Activated CD8-positive, alpha-beta memory T cell treated with anti-CD3 and anti-CD28 coated beads, Interleukin-2, amount 50 U/mL, for 1 hour (primary cell): ENCODE data around the gene ASAP2.
"Not testable (repeated sequence)": the region's sequence is repeated elsewhere in the genome, so short reads cannot be mapped to it uniquely, and the experiment has no call there.

ENCODE experiments used
- DNase-seq: peaks from one replicate; pipeline ENCODE4 v3.0.0-alpha.2; 2020; ENCODE audit errors: extremely low read depth

Gene ASAP2

DNA sequence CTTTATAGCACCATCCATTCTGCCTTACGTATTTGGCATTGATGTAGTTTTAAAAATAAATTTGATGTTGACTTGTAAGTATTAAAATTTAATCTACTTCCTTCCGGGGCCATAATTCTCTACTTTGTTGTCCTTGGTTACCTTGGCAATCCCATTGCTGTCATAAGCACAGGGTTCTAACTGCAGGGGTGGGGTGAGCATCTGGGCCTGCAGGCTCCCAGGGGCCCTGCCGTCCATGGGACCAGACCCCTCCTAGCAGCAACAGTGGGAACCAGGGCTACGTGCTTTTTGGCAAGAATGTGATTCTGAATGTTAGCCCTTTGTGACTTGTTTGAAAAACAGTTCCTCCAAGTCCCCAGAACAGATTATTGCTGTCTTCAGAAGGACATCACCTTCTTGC is 4.9 kb downstream of the ASAP2 start:
- DNase-seq, result no peak

DNA sequence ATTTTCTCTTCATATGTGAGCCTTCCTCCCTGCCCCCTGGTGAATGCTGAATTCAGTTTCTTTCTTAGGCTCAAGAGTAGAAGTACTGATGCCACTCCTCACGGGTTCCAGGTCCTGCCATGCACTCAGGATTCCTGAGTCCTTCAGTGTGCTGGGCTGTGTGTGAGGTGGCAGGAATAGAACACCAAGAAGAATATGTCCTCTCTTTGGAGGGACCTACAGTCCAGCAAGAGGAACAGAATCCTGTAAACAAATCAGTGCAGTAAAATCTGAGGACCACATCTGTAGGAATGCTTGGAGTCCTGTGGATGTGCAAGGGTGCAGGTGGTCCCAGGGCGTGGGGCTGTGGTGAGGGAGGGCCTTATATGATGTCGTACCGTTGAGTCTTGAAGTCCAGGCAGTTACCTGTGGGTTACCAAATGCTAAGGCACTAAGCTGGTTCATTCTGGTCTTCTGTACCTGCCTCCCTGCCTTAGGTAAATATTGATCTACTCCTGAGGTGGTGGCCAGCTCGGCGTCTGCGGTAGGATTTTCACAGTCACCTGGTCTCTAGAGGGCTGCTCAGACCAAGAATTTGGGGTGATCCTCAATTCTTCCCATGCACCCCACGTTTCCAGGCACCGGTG is 5.5 kb downstream of the ASAP2 start:
- no peak for DNase-seq

- DNase-seq, result no peak
Measured at GRCh38 chr2:9212661-9213411, 6.2 kb downstream of the ASAP2 start.

DNA sequence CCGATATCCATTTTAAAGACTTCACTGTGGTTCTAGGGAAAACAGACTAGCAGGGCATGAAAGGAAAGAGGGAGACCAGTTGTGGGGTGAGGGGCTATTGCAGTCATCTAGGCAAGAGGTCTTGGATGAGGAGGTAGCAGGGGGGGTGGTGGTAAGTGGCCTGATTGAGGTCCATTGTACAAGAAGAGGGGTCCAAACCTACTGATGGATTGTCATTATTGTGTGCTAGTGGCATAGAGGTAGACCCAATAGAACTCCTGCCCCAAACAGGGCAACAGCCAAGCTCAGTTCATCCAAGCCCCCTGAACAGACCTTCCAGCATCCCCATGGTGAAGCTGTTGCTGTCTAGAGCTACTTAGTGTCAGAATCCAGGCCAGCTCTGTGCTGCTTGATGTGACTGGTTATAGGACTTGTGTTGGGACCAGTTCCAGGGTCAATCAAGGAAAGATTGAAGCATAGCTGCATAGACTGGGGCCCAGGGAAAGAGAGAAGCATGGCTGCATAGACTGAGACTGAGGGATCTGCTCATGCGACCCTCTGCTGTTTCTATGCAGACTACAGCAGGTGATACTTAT is 7.0 kb downstream of the ASAP2 start:
- DNase-seq, result no peak

GRCh38 chr2:9214873-9215272 is 8.3 kb downstream of the ASAP2 start:
- no peak for DNase-seq

- DNase-seq, result no peak
Measured at GRCh38 chr2:9215680-9216079, 9.1 kb downstream of the ASAP2 start.

DNA sequence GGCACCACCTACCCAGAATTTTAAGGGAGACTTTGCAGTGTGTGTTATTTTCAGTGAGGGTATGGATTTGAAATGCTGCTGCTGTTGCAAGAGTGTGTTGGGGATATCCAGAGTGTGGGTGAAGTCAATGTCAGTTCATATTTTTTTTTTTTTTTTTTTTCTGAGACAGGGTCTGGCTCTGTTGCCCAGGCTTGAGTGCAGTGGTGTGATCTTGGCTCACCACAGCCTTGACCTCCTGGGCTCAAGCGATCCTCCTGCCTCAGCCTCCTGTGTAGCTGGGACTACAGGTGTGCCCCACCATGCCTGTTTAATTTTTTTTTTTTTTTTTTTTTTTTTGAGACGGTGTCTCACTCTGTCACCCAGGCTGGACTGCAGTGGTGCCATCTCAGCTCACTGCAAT is 9.5 kb downstream of the ASAP2 start:
- not testable (repeated sequence) for DNase-seq

DNA sequence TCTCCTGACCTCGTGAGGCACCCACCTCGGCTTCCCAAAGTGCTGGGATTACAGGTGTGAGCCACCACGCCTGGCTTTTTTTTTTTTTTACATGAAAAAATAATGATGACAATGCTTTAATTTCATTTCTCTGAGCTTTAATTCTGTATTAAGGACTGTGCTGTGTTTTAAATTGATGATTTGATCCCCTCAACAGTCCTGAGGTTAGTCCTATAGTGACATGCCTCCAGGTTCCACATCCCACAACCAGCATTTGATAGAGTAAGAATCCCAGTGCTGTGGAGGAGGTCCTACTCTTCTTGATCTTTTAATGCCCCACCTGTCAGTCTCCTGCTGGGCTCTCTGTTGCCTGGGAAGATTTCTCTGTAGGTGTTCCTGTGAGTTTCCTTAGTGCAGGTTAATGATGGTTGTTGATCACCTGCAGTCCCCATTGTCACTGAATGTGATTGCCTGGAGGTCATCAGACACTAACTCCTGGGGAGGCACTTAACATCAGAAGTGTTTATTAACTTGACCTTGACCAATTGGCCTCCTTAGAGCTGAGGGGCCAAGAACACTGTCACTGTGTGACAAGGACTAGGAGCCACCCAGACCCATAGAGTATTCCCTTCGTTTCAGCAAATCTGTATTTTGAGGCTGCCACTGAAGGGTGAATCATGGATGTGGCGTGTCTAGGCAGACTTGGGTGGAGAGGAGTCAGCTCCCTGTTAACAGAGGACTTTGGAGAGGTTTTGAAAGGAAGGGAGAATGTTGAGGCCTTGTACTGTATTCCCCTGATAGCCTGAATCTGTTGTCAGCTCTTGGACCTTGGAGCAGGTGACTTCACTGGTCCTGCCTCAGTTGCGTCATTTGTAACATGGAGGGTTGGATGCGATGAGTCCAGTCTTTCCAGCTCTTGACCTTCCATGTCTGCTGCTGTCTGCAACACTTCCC is 11.5 kb downstream of the ASAP2 start:
- DNase-seq, result no peak

GRCh38 chr2:9219027-9219445 is 12.4 kb downstream of the ASAP2 start:
- DNase-seq, result no peak

GRCh38 chr2:9220201-9220600 is 13.6 kb downstream of the ASAP2 start:
- no peak for DNase-seq

- no peak for DNase-seq
Measured at GRCh38 chr2:9221223-9221622, 14.6 kb downstream of the ASAP2 start.

DNA sequence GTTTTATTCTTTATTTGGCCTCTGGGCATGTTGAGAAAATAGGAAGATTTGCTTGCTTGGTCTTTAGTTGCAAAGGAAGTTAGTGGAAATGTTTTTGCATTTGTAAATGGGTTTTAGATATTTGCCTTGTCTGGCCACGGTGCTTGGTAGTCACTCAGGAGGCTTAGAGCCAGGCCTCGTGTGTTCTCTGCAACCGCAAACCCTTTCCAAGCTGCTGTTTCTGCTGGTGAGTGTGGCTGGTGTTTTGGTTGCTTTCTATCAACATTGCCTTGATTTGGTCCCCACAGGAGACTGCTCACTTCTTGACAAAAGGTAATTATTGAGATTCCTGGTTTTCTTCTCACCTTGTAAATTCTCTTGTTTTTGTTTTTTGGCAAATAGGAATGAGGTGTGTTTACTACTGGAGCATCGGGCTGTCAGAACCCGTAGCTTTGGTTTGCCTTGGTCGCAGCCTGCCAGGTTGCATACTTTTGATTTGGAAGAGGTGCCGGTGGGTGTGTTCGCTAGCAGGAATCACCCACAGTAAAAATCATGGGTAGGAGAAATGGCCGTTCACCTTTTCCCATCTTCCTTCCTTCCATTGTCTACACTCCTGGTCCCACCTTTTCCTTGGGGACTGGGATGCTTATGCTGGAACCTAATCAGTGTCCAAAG is 15.8 kb downstream of the ASAP2 start:
- DNase-seq, result no peak

GRCh38 chr2:9222893-9223287 is 16.3 kb downstream of the ASAP2 start:
- DNase-seq, result no peak

DNA sequence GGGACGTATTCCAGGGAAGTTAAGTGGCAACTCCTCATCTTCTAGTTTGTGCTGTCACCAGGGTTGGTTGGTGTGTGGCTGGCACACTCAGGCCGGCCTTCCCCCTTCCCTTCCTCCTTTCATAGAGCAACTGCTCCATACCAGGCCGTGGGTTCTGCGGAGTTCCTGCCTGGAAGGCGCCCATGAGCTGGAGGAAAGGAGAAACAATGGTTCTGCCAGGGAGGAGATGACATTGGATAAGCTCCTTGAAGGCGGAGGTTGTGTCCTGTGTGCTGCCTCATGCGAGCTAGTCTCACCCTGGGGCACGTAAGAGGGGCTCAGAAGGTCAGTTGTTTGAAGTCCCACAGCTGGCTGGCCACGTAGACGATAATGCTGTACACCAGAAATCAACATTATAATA is 19.2 kb downstream of the ASAP2 start:
- no peak for DNase-seq

GRCh38 chr2:9226458-9227380 is 20.1 kb downstream of the ASAP2 start:
- DNase-seq, result no peak

DNA sequence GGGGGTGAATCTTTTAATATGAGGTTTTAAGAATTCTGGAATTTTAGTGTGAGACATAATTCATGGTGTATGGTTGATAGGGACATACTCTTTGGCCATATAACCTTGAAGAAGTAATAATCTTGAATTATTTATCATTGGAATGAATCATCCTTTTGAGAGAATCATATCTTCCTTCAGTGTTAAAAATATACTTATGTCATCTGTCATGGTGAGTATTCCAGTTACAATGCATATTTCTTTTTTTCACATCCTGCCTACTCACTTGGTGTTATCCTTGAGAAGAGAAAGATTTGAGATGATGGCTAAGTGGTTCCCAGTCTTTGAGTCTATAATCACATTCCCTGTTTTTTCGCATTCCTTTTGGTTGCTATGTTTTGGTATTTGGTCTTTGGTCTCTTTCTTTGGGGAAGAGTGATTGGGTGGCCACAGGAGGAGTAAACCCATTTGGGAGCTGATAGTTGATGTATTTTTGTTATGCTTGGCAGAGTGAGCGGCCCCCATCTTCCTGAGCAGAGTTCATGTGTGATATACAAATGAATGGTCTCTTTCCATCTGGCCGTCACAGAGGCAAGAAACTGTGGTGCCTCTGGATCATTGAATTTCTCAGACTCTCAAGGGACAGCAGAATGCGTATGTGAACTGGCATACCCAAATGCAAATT is 21.6 kb downstream of the ASAP2 start:
- DNase-seq, result no peak

DNA sequence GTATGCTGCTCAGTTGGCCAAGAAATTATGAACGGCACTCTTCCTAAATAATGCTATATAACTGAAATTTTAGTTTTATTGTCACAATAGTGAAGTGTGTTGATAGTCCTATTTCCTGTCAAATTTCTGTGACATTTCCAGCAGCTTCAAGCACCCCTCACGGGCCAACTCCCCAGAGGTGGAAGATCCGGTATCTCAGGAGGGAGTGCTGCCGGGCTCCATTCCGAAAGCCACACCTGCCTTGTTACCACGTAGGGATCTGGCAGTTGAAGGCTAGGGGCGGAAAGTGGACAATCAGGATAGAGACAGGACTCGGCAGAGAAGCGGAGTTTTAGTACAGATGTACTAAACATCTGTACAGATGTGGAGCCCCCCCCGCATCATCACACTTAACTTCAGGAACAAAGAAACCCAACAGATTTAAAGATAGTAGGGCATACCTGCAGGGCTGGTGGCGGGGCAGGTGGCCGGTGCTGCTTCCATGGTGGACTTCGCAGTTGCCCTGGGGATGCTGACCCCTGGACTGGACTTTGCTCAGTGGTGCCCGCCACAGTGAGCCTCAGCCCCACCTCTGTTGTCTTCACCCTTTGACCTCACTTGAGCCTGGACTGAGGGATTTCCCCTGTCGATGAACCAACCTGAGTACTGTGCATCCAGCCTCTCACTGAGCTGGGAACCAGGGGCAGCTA is 22.3 kb downstream of the ASAP2 start:
- no peak for DNase-seq

DNA sequence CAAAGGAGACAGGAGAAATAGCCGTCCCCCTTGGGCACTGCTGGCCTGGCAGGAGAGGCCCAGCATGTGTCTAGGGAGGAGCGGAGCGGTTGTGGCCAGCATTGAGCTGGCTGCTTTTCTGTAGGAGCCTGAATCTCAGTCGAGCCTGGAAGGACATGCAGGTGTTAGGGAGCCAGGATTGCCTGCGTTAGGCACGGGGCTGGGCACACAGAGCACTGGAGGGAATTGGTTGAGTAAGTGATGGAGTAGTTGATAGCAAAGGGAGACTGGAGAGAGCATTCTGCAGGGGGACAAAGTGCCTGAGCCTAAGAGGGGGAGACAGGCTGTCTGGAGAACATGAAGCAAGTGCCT is 22.8 kb downstream of the ASAP2 start:
- DNase-seq, result no peak

DNA sequence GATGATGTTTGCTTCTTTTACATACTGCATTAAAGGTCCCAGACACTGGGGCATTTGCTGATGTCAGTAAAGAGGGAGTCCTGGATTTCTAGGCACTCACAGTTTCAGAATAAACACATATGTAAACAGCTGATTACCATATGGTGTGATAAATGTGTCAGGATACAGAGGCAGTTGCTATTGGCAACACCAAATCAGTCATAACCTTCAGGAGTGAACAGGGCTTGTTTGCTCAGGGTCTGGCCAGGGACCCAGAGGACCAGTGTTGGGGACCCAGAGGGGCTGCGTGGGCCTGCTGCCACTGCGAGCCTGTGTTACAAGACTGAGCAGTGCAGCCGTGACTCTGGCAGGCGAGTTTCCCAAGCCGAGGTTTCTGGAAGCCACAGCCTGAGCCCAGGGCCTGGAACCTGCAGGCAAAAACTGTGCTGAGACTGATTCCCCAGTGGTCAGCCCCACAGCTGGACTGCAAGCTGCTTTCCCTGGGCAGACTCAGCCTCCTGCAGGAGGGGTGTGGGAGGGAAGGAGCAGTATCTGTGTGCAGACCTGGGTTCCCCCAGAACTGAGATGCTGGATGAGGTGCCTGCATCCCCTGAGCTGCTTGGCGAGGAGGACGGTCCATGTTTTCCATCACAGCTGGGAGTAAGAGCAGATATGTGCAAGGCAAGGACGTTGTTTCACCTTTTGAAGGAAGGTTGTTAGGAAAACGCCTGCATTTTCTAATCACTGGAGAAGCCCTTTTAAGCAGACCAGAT is 23.6 kb downstream of the ASAP2 start:
- DNase-seq, result no peak
